Eye (tissue), 1 donor: Measurements from ENCODE around the gene F11.
"Not testable (repeated sequence)": the region's sequence is repeated elsewhere in the genome, so short reads cannot be mapped to it uniquely, and the experiment has no call there.

Source experiments
- DNase-seq: peaks from one replicate; pipeline ENCODE4 v3.0.0-alpha.2; 2015

Gene F11

GRCh38 chr4:186250760-186251159, 15.2 kb upstream of the F11 start:
- no peak for DNase-seq

- DNase-seq, result no peak
Measured at GRCh38 chr4:186255122-186255521, 10.9 kb upstream of the F11 start.

GRCh38 chr4:186258216-186258811, 7.7 kb upstream of the F11 start:
- DNase-seq, result no peak

- DNase-seq, result no peak
Measured at GRCh38 chr4:186260117-186260503, 5.9 kb upstream of the F11 start.

- DNase-seq, result no peak
Measured at GRCh38 chr4:186260504-186261448, 5.2 kb upstream of the F11 start.

GRCh38 chr4:186264660-186265059, 1.3 kb upstream of the F11 start:
- DNase-seq, result no peak

GRCh38 chr4:186265250-186265649, 739 bp upstream of the F11 start:
- DNase-seq, result not testable (repeated sequence)

- peak; percentile 52 for DNase-seq
Measured at GRCh38 chr4:186266729-186267456, 904 bp downstream of the F11 start.

- no peak for DNase-seq
Measured at GRCh38 chr4:186271081-186271678, 5.2 kb downstream of the F11 start.

GRCh38 chr4:186272699-186273391, 6.9 kb downstream of the F11 start:
- no peak for DNase-seq

- DNase-seq, result not testable (repeated sequence)
Measured at GRCh38 chr4:186273392-186273789, 7.4 kb downstream of the F11 start.

GRCh38 chr4:186283311-186283710, 17.3 kb downstream of the F11 start:
- DNase-seq, result no peak

- no peak for DNase-seq
Measured at GRCh38 chr4:186285147-186285546, 19.2 kb downstream of the F11 start.

GRCh38 chr4:186286581-186286980, 20.6 kb downstream of the F11 start:
- no peak for DNase-seq

- peak; percentile 16 for DNase-seq
Measured at GRCh38 chr4:186291256-186291890, 25.4 kb downstream of the F11 start.

- no peak for DNase-seq
Measured at GRCh38 chr4:186294160-186294559, 28.2 kb downstream of the F11 start.

GRCh38 chr4:186296481-186296880, 30.5 kb downstream of the F11 start:
- DNase-seq, result no peak

- DNase-seq, result peak; percentile 93
Measured at GRCh38 chr4:186297013-186297645, 31.1 kb downstream of the F11 start.

GRCh38 chr4:186298031-186298647, 32.1 kb downstream of the F11 start:
- peak; percentile 44 for DNase-seq

GRCh38 chr4:186299291-186299690, 33.3 kb downstream of the F11 start:
- no peak for DNase-seq
